PC-3 (cell line): Measurements from ENCODE around the gene CLCA2. TPM values are rescaled to one million over a fixed set of nuclear protein-coding genes. Genes with fewer than 3 reads are reported as not detected.

Experiments used
- ATAC-seq: fragments of 200-7000 bp; cut with Tn5 transposase; 2 replicates; pipeline ENCODE4 v1.9.1; 2020; ENCODE audit warnings: mild to moderate bottlenecking, moderate library complexity
- BruUV-seq: library from RNA; stranded (reverse); fragments of 400-500 nt; replicated peaks from 2 replicates; lab custom pipeline; 2021; lab: Mats Ljungman, UMichigan
- CTCF ChIA-PET: fragments of 300-600 bp; sonication (Branson Sonifier 250); formaldehyde crosslinking; loops from one replicate; lab custom pipeline; 2022; ENCODE audit warnings: antibody characterized with exemption; lab: Charles Lee
- POLR2A ChIA-PET: fragments of 300-600 bp; sonication (Branson Sonifier 250); formaldehyde crosslinking; loops from one replicate; lab custom pipeline; 2022; ENCODE audit warnings: antibody characterized with exemption; ENCODE audit not compliant: unreplicated experiment; lab: Charles Lee
- DNase-seq: peaks from one replicate; pipeline ENCODE4 v3.0.0-alpha.2; 2015
- H2AFZ ChIP-seq: fragments of 300-600 bp; sonication (generic); 2 replicates; pipeline ENCODE4 v1.6.0; 2016; ENCODE audit warnings: antibody characterized with exemption, low read length
- H3F3A ChIP-seq: fragments of 300-600 bp; sonication (generic); one replicate; pipeline ENCODE4 v1.6.0; 2017; ENCODE audit warnings: antibody characterized with exemption, low read length, control low read depth, mild to moderate bottlenecking; ENCODE audit not compliant: unreplicated experiment
- H3K27ac ChIP-seq: fragments of 300-600 bp; sonication (generic); 2 replicates; pipeline ENCODE4 v1.5.1; 2016; ENCODE audit warnings: mild to moderate bottlenecking, low read length
- H3K27me3 ChIP-seq: fragments of 300-600 bp; sonication (generic); 2 replicates; pipeline ENCODE4 v1.6.1; 2016; ENCODE audit warnings: low read length, mixed read lengths
- H3K36me3 ChIP-seq: fragments of 300-600 bp; sonication (generic); 2 replicates; pipeline ENCODE4 v1.6.1; 2016; ENCODE audit warnings: low read depth, mixed run types, low read length, mixed read lengths
- H3K4me1 ChIP-seq: fragments of 300-600 bp; sonication (generic); 2 replicates; pipeline ENCODE4 v1.5.1; 2016; ENCODE audit warnings: low read length; ENCODE audit not compliant: insufficient read depth
- H3K4me2 ChIP-seq: fragments of 300-600 bp; sonication (generic); 2 replicates; pipeline ENCODE4 v1.6.0; 2016; ENCODE audit warnings: low read length
- H3K4me3 ChIP-seq: fragments of 300-600 bp; sonication (generic); 2 replicates; pipeline ENCODE4 v1.5.1; 2016; ENCODE audit warnings: mild to moderate bottlenecking, low read length, mixed read lengths
- H3K79me2 ChIP-seq: fragments of 300-600 bp; sonication (generic); 2 replicates; pipeline ENCODE4 v1.6.1; 2017; ENCODE audit warnings: low read length, mixed read lengths
- H3K9ac ChIP-seq: fragments of 300-600 bp; sonication (generic); 2 replicates; pipeline ENCODE4 v1.6.0; 2016; ENCODE audit warnings: mild to moderate bottlenecking, low read length
- H3K9me2 ChIP-seq: fragments of 300-600 bp; sonication (generic); replicated peaks from 2 replicates; pipeline ENCODE4 v1.6.1; 2016; ENCODE audit warnings: mixed run types, low read length, mixed read lengths
- H3K9me3 ChIP-seq: fragments of 300-600 bp; sonication (generic); 2 replicates; pipeline ENCODE4 v1.6.1; 2016; ENCODE audit warnings: low read length, mixed read lengths
- H4K20me1 ChIP-seq: fragments of 300-600 bp; sonication (generic); 2 replicates; pipeline ENCODE4 v1.6.1; 2016; ENCODE audit warnings: low read length, mixed read lengths
- CTCF ChIP-seq: fragments of 300-600 bp; sonication (generic); conservative IDR thresholded peaks from 2 replicates; pipeline ENCODE4 v1.5.1; 2017; ENCODE audit warnings: antibody characterized with exemption, low read depth, mild to moderate bottlenecking, low read length
- EZH2 ChIP-seq: fragments of 300-600 bp; sonication (generic); IDR thresholded peaks from one replicate; pipeline ENCODE4 v1.6.1; 2017; ENCODE audit warnings: antibody characterized with exemption, mild to moderate bottlenecking, low read length; ENCODE audit not compliant: unreplicated experiment
- EZH2phosphoT487 ChIP-seq: fragments of 300-600 bp; sonication (generic); IDR thresholded peaks from 2 replicates; pipeline ENCODE4 v1.6.1; 2018; ENCODE audit warnings: mild to moderate bottlenecking, antibody characterized with exemption, low read length, borderline replicate concordance
- intact Hi-C: fragments of 100-400 bp; cut with micrococcal nuclease; formaldehyde crosslinking; loops from 2 replicates; pipeline ENCODE4 v1.9.0; 2023
- total RNA-seq: library from RNA; depleted of rRNA; stranded (reverse); fragments of >200 nt; gene quantifications from 2 replicates; pipeline ENCODE4 v1.2.3, GENCODE V29; 2014

The CLCA2 gene
- total RNA-seq, 1 experiment from 2014 or later: 0.22 TPM

GRCh38 chr1:86434059-86434458 is 10.1 kb downstream of the CLCA2 start:
- BruUV-seq: no TSS peak
- ChIA-PET POLR2A (no interaction called here), CTCF (no interaction called here)
- H3F3A ChIP-seq: peaks cover 5% of the 10 kb centered on the region
- intact Hi-C loops: loop anchor here (1.0 kb wide), 1 partner anchor 68 kb away; no protein-coding TSS in a partner anchor
- H3K9me3 ChIP-seq: no peaks in the 10 kb centered on the region
- DNase-seq (peak; percentile 37), ATAC-seq (peak; percentile 50)
- TF ChIP-seq CTCF (no peak), EZH2phosphoT487 (no peak), EZH2 (no peak)
- H3K27ac ChIP-seq: peak overlapping the region; percentile 65
- H3K4me3 ChIP-seq: no peak overlapping the region
- no peaks in the 10 kb centered on the region for H3K36me3 ChIP-seq
- no peak overlapping the region for H2AFZ ChIP-seq
- H3K27me3 ChIP-seq: no peaks in the 10 kb centered on the region
- H3K79me2 ChIP-seq: no peaks in the 10 kb centered on the region
- H3K9me2 ChIP-seq: no peaks in the 10 kb centered on the region
- H3K4me2 ChIP-seq: 0 out of 2 replicates have a peak overlapping the region, but pooled peaks have one; percentile 28
- H3K4me1 ChIP-seq: peaks cover 48% of the 10 kb centered on the region
- H3K9ac ChIP-seq: no peak overlapping the region
- no peaks in the 10 kb centered on the region for H4K20me1 ChIP-seq

- no peaks in the 10 kb centered on the region for H3K9me3 ChIP-seq
- H3K79me2 ChIP-seq: no peaks in the 10 kb centered on the region
- H2AFZ ChIP-seq: no peak overlapping the region
- no peak for DNase-seq
- no TSS peak for BruUV-seq
- peaks cover 37% of the 10 kb centered on the region for H3K4me1 ChIP-seq
- H3K36me3 ChIP-seq: no peaks in the 10 kb centered on the region
- no peak overlapping the region for H3K9ac ChIP-seq
- ChIA-PET CTCF (interaction anchor here (0.6 kb wide), 1 partner anchor 22 kb away, joined by 3 read pairs; no protein-coding TSS in a partner anchor), POLR2A (no interaction called here)
- peak overlapping the region; percentile 65; the same call in 1 of the 2 replicates for H3K27ac ChIP-seq
- intact Hi-C loops: no loop called here
- H3K4me3 ChIP-seq: no peak overlapping the region
- TF ChIP-seq EZH2phosphoT487: no peak
- no peak overlapping the region for H3K4me2 ChIP-seq
- peaks cover 1% of the 10 kb centered on the region for H3F3A ChIP-seq
- no peaks in the 10 kb centered on the region for H3K27me3 ChIP-seq
- no peaks in the 10 kb centered on the region for H3K9me2 ChIP-seq
- ATAC-seq: no peak
- H4K20me1 ChIP-seq: no peaks in the 10 kb centered on the region
Measured at GRCh38 chr1:86435327-86435726, 11.4 kb downstream of the CLCA2 start.

GRCh38 chr1:86436041-86436440 is 12.1 kb downstream of the CLCA2 start:
- ATAC-seq (no peak), DNase-seq (no peak)
- Histone ChIP-seq H3K4me2 (no peak overlapping the region), H3K9me3 (no peaks in the 10 kb centered on the region), H3K27me3 (no peaks in the 10 kb centered on the region), H3K9me2 (no peaks in the 10 kb centered on the region), H3F3A (no peaks in the 10 kb centered on the region), H4K20me1 (no peaks in the 10 kb centered on the region), H3K36me3 (no peaks in the 10 kb centered on the region), H3K9ac (no peak overlapping the region), H3K27ac (no peak overlapping the region), H3K79me2 (no peaks in the 10 kb centered on the region), H2AFZ (no peak overlapping the region), H3K4me1 (peaks cover 30% of the 10 kb centered on the region), H3K4me3 (no peak overlapping the region)
- BruUV-seq: no TSS peak
- CTCF ChIA-PET: interaction anchor here (0.5 to 0.6 kb wide), 2 partner anchors 21 to 268 kb away, joined by 3 read pairs; no protein-coding TSS in a partner anchor
- POLR2A ChIA-PET: no interaction called here
- TF ChIP-seq EZH2phosphoT487 (no peak), CTCF (no peak), EZH2 (no peak)
- intact Hi-C loops: no loop called here
